Measurements from ENCODE around the gene BAG5. TPM values are rescaled to one million over a fixed set of nuclear protein-coding genes. Genes with fewer than 3 reads are reported as not detected.

The BAG5 gene
- total and polyA plus RNA-seq, 2 donors (not counting 1 experiment from before 2014, with no cell fraction given) = 7.4 to 31.6 TPM

GRCh38 chr14:103604620-103605019 is 42.2 kb upstream of the BAG5 start:
- no peak overlapping the region for H3K4me2 ChIP-seq (replicated peaks; ENCODE audit: low read depth, low read length, poor library complexity, severe bottlenecking)
- ATAC-seq (ENCODE audit: low read depth) (no peak), DNase-seq (no peak)
- no peak overlapping the region for H3K27ac ChIP-seq (ENCODE audit: low read length in 2 of 2)
- CTCF ChIA-PET = interaction anchor here (0.6 kb wide), 1 partner anchor 328 kb away, joined by 3 read pairs; no protein-coding TSS in a partner anchor
- no peak for TF ChIP-seq EZH2 (IDR thresholded peaks at IDR 0.05; ENCODE audit: borderline replicate concordance, insufficient read depth, low read depth, low read length, poor library complexity, severe bottlenecking)
- TF ChIP-seq CTCF (IDR thresholded peaks at IDR 0.05) = no peak
- Mint-ChIP-seq H3K9me3 (ENCODE audit: insufficient read depth) (no peaks in the 10 kb centered on the region), H3K4me3 (no peak overlapping the region), H3K4me1 (peaks cover 14% of the 10 kb centered on the region), H3K27ac (no peak overlapping the region), H3K27me3 (peaks cover 8% of the 10 kb centered on the region)
- no peaks in the 10 kb centered on the region for H4K20me1 ChIP-seq (ENCODE audit: control insufficient read depth, insufficient read depth, low read length, poor library complexity, severe bottlenecking)
- H3K36me3 ChIP-seq (replicated peaks in 1 of 2; ENCODE audit: control extremely low read depth in 1 of 2, control insufficient read depth in 1 of 2, extremely low read depth in 1 of 2, insufficient read depth in 2 of 2, low read length in 1 of 2) = no peaks in the 10 kb centered on the region
- 95% methylated on average over 3 of the region's 5 CpGs for WGBS (ENCODE audit: insufficient coverage)
- POLR2A ChIA-PET = no interaction called here
- H2AFZ ChIP-seq (ENCODE audit: insufficient read depth, low read depth, low read length, poor library complexity, severe bottlenecking) = no peak overlapping the region
- no peak overlapping the region for H3K9ac ChIP-seq (ENCODE audit: low read length)
- no peaks in the 10 kb centered on the region for H3K79me2 ChIP-seq (ENCODE audit: control insufficient read depth, insufficient read depth, low read length)
- H3K4me3 ChIP-seq (ENCODE audit: control extremely low read depth in 1 of 5, extremely low read depth in 1 of 5, insufficient read depth in 1 of 5, low read depth in 2 of 5, low read length in 4 of 5) = no peak overlapping the region
- peaks cover 0 to 19% (median 0%) of the 10 kb centered on the region in 3 donors for H3K9me3 ChIP-seq (ENCODE audit: control extremely low read depth in 1 of 3, control insufficient read depth in 2 of 3, insufficient read depth in 1 of 3, low read length in 2 of 3)
- intact Hi-C loops (cut with micrococcal nuclease) = no loop called here
- peaks cover 0 to 28% (median 9%) of the 10 kb centered on the region in 4 experiments for H3K27me3 ChIP-seq (replicated peaks in 1 of 4; ENCODE audit: control extremely low read depth in 1 of 4, control insufficient read depth in 3 of 4, insufficient read depth in 4 of 4, low read length in 3 of 4)
- H3K4me1 ChIP-seq (ENCODE audit: control insufficient read depth in 2 of 2, insufficient read depth in 2 of 2, low read length in 2 of 2) = peaks cover 19 to 20% of the 10 kb centered on the region in 2 donors

GRCh38 chr14:103600503-103600902 is 38.0 kb upstream of the BAG5 start:
- DNase-seq = no peak
- Histone ChIP-seq H3K9me3 (ENCODE audit: control extremely low read depth in 1 of 3, control insufficient read depth in 2 of 3, insufficient read depth in 1 of 3, low read length in 2 of 3) (no peaks in the 10 kb centered on the region), H3K4me1 (ENCODE audit: control insufficient read depth in 2 of 2, insufficient read depth in 2 of 2, low read length in 2 of 2) (no peaks in the 10 kb centered on the region), H3K4me2 (replicated peaks; ENCODE audit: low read depth, low read length, poor library complexity, severe bottlenecking) (no peak overlapping the region), H3K27me3 (replicated peaks in 1 of 4; ENCODE audit: control extremely low read depth in 1 of 4, control insufficient read depth in 3 of 4, insufficient read depth in 4 of 4, low read length in 3 of 4) (no peaks in the 10 kb centered on the region), H3K79me2 (ENCODE audit: control insufficient read depth, insufficient read depth, low read length) (no peaks in the 10 kb centered on the region), H3K27ac (ENCODE audit: low read length in 2 of 2) (no peak overlapping the region), H3K4me3 (ENCODE audit: control extremely low read depth in 1 of 5, extremely low read depth in 1 of 5, insufficient read depth in 1 of 5, low read depth in 2 of 5, low read length in 4 of 5) (no peak overlapping the region), H3K36me3 (replicated peaks in 1 of 2; ENCODE audit: control extremely low read depth in 1 of 2, control insufficient read depth in 1 of 2, extremely low read depth in 1 of 2, insufficient read depth in 2 of 2, low read length in 1 of 2) (no peaks in the 10 kb centered on the region), H3K9ac (ENCODE audit: low read length) (no peak overlapping the region), H2AFZ (ENCODE audit: insufficient read depth, low read depth, low read length, poor library complexity, severe bottlenecking) (no peak overlapping the region), H4K20me1 (ENCODE audit: control insufficient read depth, insufficient read depth, low read length, poor library complexity, severe bottlenecking) (no peaks in the 10 kb centered on the region)
- ChIA-PET POLR2A (interaction anchor here (0.7 kb wide), 1 partner anchor 659 kb away, joined by 6 read pairs; no protein-coding TSS in a partner anchor), CTCF (interaction anchor here (0.6 kb wide), 1 partner anchor 567 kb away, joined by 3 read pairs; no protein-coding TSS in a partner anchor)
- ATAC-seq (ENCODE audit: low read depth) = no peak
- no peak overlapping the region for H3K27ac Mint-ChIP-seq
- H3K4me1 Mint-ChIP-seq = no peaks in the 10 kb centered on the region
- no CpG with 5 or more reads among the region's 5 CpGs for WGBS (ENCODE audit: insufficient coverage)
- no peak overlapping the region for H3K4me3 Mint-ChIP-seq
- TF ChIP-seq CTCF (IDR thresholded peaks at IDR 0.05) (no peak), EZH2 (IDR thresholded peaks at IDR 0.05; ENCODE audit: borderline replicate concordance, insufficient read depth, low read depth, low read length, poor library complexity, severe bottlenecking) (no peak)
- H3K9me3 Mint-ChIP-seq (ENCODE audit: insufficient read depth) = no peaks in the 10 kb centered on the region
- H3K27me3 Mint-ChIP-seq = no peaks in the 10 kb centered on the region
- intact Hi-C loops (cut with micrococcal nuclease) = no loop called here

All from B cell (primary cell).